IPS-15b (cell line): ENCODE data around the gene CARNS1.

Source experiments
- H3K27me3 ChIP-seq: one replicate; pipeline ENCODE4 v1.6.1; 2013; ENCODE audit warnings: low read length; ENCODE audit not compliant: control insufficient read depth, insufficient read depth
- H3K36me3 ChIP-seq: one replicate; pipeline ENCODE4 v1.6.1; 2013; ENCODE audit warnings: low read length; ENCODE audit not compliant: control insufficient read depth, insufficient read depth
- H3K4me1 ChIP-seq: one replicate; pipeline ENCODE4 v1.6.1; 2013; ENCODE audit warnings: mild to moderate bottlenecking, low read length; ENCODE audit not compliant: control insufficient read depth, insufficient read depth
- H3K4me3 ChIP-seq: one replicate; pipeline ENCODE4 v1.5.1; 2013; ENCODE audit warnings: low read depth, low read length
- H3K9ac ChIP-seq: one replicate; pipeline ENCODE4 v1.6.1; 2013; ENCODE audit warnings: low read depth, mild to moderate bottlenecking, low read length
- H3K9me3 ChIP-seq: one replicate; pipeline ENCODE4 v1.6.1; 2013; ENCODE audit warnings: mild to moderate bottlenecking, low read length; ENCODE audit not compliant: control insufficient read depth, insufficient read depth

The CARNS1 gene

DNA sequence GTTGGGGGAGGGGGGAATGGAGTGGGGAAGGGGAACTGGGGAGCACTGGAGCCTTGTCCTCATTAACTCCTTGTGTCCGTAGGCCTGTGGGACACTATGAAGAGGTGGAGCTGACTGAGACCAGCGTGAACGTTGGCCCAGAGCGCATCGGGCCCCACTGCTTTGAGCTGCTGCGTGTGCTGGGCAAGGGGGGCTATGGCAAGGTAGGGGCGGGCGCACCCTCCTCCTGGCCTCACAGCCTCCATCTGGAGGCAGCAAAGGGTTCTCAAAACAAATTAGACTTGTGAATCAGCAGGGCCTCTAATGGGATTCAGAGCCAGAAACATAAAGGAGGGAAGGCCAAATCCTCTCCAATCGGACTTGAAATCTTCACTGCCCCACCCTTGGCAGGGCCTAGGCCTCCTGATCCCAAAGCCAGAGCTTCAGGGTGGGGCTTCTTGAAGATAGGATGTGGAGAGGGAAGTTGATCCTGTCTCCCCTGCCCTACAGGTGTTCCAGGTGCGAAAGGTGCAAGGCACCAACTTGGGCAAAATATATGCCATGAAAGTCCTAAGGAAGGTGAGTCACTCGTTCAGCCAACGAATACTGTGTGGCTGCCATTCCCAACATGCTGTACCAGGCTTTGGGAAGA lies 13.7 kb downstream of the CARNS1 start:
- peaks cover 16% of the 10 kb centered on the region for H3K36me3 ChIP-seq
- no peaks in the 10 kb centered on the region for H3K9me3 ChIP-seq
- H3K9ac ChIP-seq, result peak overlapping the region; percentile 85
- H3K27me3 ChIP-seq, result no peaks in the 10 kb centered on the region
- no peaks in the 10 kb centered on the region for H3K4me1 ChIP-seq
- peak overlapping the region; percentile 99 for H3K4me3 ChIP-seq

- H3K36me3 ChIP-seq, result peaks cover 22% of the 10 kb centered on the region
- H3K4me1 ChIP-seq, result no peaks in the 10 kb centered on the region
- H3K27me3 ChIP-seq, result no peaks in the 10 kb centered on the region
- H3K9me3 ChIP-seq, result no peaks in the 10 kb centered on the region
- H3K9ac ChIP-seq, result no peak overlapping the region
- no peak overlapping the region for H3K4me3 ChIP-seq
These were observed 14.2 kb downstream of the CARNS1 start for GRCh38 chr11:67429722-67430121.

GRCh38 chr11:67431346-67432249 lies 16.1 kb downstream of the CARNS1 start:
- Histone ChIP-seq H3K9ac (no peak overlapping the region), H3K4me3 (no peak overlapping the region), H3K9me3 (no peaks in the 10 kb centered on the region), H3K4me1 (peaks cover under 1% of the 10 kb centered on the region), H3K27me3 (no peaks in the 10 kb centered on the region), H3K36me3 (peaks cover 32% of the 10 kb centered on the region)

GRCh38 chr11:67432655-67433349 lies 17.3 kb downstream of the CARNS1 start:
- Histone ChIP-seq H3K9me3 (no peaks in the 10 kb centered on the region), H3K9ac (no peak overlapping the region), H3K4me1 (peaks cover 4% of the 10 kb centered on the region), H3K36me3 (peaks cover 36% of the 10 kb centered on the region), H3K4me3 (no peak overlapping the region), H3K27me3 (no peaks in the 10 kb centered on the region)

GRCh38 chr11:67433536-67434394 lies 18.3 kb downstream of the CARNS1 start:
- Histone ChIP-seq H3K4me1 (peaks cover 4% of the 10 kb centered on the region), H3K36me3 (peaks cover 44% of the 10 kb centered on the region), H3K9me3 (no peaks in the 10 kb centered on the region), H3K27me3 (no peaks in the 10 kb centered on the region), H3K4me3 (no peak overlapping the region), H3K9ac (no peak overlapping the region)

GRCh38 chr11:67434395-67434881 lies 19.0 kb downstream of the CARNS1 start:
- H3K4me1 ChIP-seq, result peaks cover 4% of the 10 kb centered on the region
- no peaks in the 10 kb centered on the region for H3K9me3 ChIP-seq
- H3K27me3 ChIP-seq, result no peaks in the 10 kb centered on the region
- no peak overlapping the region for H3K4me3 ChIP-seq
- no peak overlapping the region for H3K9ac ChIP-seq
- peaks cover 50% of the 10 kb centered on the region for H3K36me3 ChIP-seq

DNA sequence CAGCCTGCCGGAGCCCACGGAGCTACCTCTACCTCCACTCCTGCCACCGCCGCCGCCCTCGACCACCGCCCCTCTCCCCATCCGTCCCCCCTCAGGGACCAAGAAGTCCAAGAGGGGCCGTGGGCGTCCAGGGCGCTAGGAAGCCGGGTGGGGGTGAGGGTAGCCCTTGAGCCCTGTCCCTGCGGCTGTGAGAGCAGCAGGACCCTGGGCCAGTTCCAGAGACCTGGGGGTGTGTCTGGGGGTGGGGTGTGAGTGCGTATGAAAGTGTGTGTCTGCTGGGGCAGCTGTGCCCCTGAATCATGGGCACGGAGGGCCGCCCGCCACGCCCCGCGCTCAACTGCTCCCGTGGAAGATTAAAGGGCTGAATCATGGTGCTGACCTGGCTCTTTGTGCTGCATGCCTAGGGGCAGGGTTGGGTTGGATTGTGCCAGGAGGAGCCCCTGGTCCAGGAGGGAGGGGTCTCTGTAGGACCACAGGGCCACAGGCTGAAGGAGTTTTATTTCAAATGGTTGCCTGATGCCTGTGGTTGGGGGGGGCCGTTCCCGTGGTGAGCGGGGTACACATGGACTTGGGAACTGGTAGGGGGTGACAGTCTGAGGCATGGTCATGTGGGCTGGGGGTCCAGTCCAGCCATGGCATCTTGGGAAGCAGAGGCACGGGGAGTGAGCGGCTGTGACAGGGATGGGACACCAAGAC lies 19.7 kb downstream of the CARNS1 start:
- Histone ChIP-seq H3K4me1 (peaks cover 4% of the 10 kb centered on the region), H3K36me3 (peaks cover 56% of the 10 kb centered on the region), H3K9me3 (no peaks in the 10 kb centered on the region), H3K4me3 (no peak overlapping the region), H3K27me3 (no peaks in the 10 kb centered on the region), H3K9ac (no peak overlapping the region)

GRCh38 chr11:67435727-67436458 lies 20.4 kb downstream of the CARNS1 start:
- Histone ChIP-seq H3K27me3 (no peaks in the 10 kb centered on the region), H3K4me3 (no peak overlapping the region), H3K36me3 (peaks cover 58% of the 10 kb centered on the region), H3K4me1 (peaks cover 4% of the 10 kb centered on the region), H3K9ac (no peak overlapping the region), H3K9me3 (no peaks in the 10 kb centered on the region)

GRCh38 chr11:67436459-67437081 lies 21.1 kb downstream of the CARNS1 start:
- Histone ChIP-seq H3K36me3 (peaks cover 56% of the 10 kb centered on the region), H3K9me3 (no peaks in the 10 kb centered on the region), H3K4me3 (no peak overlapping the region), H3K4me1 (peaks cover 4% of the 10 kb centered on the region), H3K27me3 (no peaks in the 10 kb centered on the region), H3K9ac (peak overlapping the region; percentile 47)
